ENCODE measurements around the gene LSM5. TPM values are rescaled to one million over a fixed set of nuclear protein-coding genes. Genes with fewer than 3 reads are reported as not detected.

The LSM5 gene
- total and polyA plus RNA-seq, 9 of the 15 experiments (the other 6 are each of a cell fraction or from before 2014, with no cell fraction given), result 36.3 to 620 (median 186) TPM

- TF ChIP-seq ZNF407 (IDR thresholded peaks at IDR 0.05; ENCODE audit: low read depth), result no peak
- no peak for TF ChIP-seq ZBTB7A (IDR thresholded peaks at IDR 0.05; ENCODE audit: borderline replicate concordance, control insufficient read depth, low read depth, low read length)
- no peak for TF ChIP-seq ATF1 (CRISPR knock-in tag; IDR thresholded peaks at IDR 0.05)
- TF ChIP-seq ATF1 (tag; IDR thresholded peaks at IDR 0.05), result peak; percentile 86
- no peak for TF ChIP-seq ZNF644 (tag; IDR thresholded peaks at IDR 0.05; ENCODE audit: low read depth)
- TF ChIP-seq ZNF75A (CRISPR knock-in tag; IDR thresholded peaks at IDR 0.05), result no peak
- TF ChIP-seq TEAD2 (tag; IDR thresholded peaks at IDR 0.05), result no peak
- peak; percentile 87 for TF ChIP-seq LCOR (CRISPR knock-in tag; IDR thresholded peaks at IDR 0.05)
- TF ChIP-seq EHMT2 (IDR thresholded peaks at IDR 0.05), result peak; percentile 84; the same call in 1 of the 2 replicates
- TF ChIP-seq ZNF444 (CRISPR knock-in tag; IDR thresholded peaks at IDR 0.05), result no peak
- peak; percentile 55 for TF ChIP-seq HDAC3 (IDR thresholded peaks at IDR 0.05; ENCODE audit: borderline replicate concordance, partially characterized antibody)
- no peak for TF ChIP-seq HINFP (tag; conservative IDR thresholded peaks at IDR 0.05; ENCODE audit: low read depth)
- TF ChIP-seq RHOXF2B (CRISPR knock-in tag; conservative IDR thresholded peaks at IDR 0.05), result peak; percentile 47; the same call in 1 of the 2 replicates
- TF ChIP-seq ELK3 (CRISPR knock-in tag; IDR thresholded peaks at IDR 0.05), result no peak
- TF ChIP-seq FOXO4 (CRISPR knock-in tag; IDR thresholded peaks at IDR 0.05), result no peak
- no peak for TF ChIP-seq ZNF830 (CRISPR knock-in tag; IDR thresholded peaks at IDR 0.05)
Observed at GRCh38 chr7:32490127-32490796, at the start of gene LSM5 (continued).

Measured in K562 (cell line).